ENCODE data around the gene SOCS6. TPM values are rescaled to one million over a fixed set of nuclear protein-coding genes. Genes with fewer than 3 reads are reported as not detected.

SOCS6 gene
- polyA plus RNA-seq, 3 donors = 29.7 to 32.8 (median 30.2) TPM

DNA sequence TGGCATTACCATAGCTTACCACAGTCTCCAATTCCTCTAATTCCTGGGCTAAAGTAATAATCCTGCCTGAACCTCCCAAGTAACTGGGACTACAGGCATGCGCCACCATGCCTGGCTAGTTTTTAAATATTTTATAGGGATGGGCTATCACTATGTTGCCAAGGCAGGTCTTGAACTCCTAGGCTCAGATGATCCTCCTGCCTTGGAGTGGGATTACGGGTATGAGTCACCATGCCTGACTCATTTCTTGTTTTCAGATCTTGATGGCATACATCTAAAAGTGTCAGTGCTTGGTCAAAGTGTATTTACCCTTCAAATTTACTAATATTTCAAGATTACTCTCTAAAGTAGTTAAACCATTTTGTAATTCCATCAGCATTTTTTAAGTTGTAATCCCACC, 9.4 kb upstream of the SOCS6 start:
- DNase-seq (ENCODE audit: extremely low read depth in 1 of 11, low read depth in 9 of 11, low spot score in 4 of 11) = no peak

DNA sequence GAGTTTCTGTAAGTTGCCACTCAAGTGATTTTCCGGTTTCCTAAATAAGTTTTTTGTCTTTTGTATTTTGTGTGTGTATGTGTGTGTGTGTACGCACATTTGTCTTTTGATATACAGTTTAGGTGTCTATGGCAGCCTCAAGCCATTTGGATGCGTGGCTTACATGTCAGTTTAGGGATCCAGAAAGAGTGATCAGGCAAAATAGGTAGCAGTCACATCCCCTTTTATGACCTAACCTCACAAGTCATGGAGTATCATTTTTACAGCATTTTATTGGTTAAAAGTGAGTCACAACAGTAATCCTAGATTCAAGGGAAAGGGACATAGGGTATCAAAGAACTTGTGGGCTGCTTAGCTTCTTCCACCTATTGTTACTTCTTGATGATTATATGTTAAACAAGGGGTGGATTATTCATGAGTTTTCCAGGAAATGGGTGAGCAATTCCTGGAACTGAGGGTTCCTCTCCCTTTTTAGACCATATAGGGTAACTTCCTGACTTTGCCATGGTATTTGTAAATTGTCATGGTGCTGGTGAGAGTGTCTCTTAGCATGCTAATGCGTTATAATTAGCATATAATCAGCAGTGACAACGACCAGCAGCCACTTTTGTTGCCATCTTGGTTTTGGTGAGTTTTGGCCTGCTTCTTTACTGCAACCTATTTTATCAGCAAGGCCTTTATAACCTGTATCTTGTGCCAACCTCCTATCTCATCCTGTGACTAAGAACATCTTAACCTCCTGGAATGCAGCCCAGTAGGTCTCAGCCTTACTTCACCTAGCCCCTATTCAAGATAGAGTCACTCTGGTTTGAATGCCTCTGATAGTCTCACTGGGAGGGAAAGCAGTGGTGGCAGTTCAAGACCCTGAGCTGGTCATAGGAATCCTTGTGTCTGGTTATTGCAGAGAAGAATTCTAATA, 8.6 kb upstream of the SOCS6 start:
- DNase-seq (ENCODE audit: extremely low read depth in 1 of 11, low read depth in 9 of 11, low spot score in 4 of 11) = no peak

DNA sequence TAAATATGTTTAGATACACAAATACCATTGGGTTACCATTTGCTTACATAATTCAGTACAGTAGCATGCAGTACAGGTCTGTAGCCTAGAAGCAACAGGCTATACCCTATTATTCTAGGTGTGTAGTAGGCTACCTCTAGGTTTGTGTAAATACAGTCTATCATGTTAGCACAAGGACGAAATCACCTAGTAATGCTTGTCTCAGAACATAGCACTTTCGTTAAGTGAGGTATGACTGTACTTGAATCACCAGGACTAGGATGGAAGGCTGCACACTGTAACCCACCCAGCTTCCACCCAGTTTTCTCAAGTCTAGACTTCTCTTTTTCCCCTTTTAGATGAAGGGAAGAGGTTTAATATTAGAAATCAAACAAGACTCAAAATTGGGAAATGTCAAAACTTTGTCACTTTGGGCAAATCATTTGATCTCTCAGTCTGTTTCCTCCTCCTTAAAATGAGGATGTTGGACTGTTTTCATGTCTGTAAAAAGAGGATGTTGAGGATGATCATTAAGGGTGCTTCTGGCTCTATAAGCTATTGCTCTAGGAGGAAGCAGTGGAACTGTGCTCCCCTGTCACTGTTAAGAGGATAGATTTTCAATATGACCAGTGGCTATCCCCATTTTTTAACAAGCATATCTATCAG, 3.7 kb upstream of the SOCS6 start:
- DNase-seq (ENCODE audit: extremely low read depth in 1 of 11, low read depth in 9 of 11, low spot score in 4 of 11) = no peak

DNA sequence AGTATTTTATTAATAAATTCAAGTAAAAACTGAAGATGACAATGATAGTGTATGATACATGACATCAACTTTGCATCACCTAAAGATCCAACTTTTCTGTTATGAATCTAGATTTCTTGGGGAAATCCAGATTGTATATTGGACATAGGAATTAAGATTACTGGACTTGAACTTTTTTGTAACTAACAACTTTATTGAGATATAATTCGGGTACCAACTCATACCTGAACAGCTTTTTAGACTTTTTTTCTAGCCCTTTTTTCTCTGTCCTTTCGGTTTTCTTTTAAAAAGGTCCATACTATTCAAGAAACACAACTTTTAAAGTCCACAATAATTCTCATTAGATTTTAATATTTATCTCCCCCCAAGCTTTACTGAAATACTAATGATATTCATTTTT, 1.1 kb upstream of the SOCS6 start:
- no peak for DNase-seq (ENCODE audit: extremely low read depth in 1 of 11, low read depth in 9 of 11, low spot score in 4 of 11)

DNA sequence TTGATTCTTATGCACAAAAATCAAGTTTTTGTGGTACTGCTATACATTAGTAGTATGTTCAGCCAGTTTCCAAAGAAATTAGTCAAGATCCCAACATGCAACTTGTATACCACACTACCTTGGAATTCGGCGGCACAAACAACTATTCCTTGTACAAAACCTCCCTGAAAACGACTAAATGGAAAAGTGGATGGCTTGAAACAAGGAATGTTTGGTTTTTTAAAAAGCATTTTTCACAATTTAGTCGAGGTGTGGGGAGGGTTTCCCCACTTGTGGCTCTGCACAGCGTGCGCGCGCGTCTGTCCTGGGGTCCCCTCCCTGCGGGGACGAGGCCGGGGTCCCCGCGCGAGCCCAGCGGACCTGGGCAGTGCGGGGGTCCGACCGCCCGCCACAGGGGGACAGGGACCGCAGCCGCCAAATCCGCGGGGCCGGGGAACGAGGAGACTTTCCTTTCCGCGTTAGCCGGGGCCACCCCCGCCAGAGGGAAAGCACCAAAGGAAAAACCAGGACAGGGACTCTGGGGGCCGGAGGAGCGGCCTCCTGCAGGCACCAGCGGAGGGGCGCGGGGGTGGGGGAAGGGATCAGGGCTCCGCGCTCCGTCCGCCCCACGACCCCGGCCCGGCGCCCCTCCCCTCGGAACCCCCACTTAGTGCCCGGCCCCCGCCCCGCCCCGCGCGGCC, 534 bp upstream of the SOCS6 start:
- DNase-seq (ENCODE audit: extremely low read depth in 1 of 11, low read depth in 9 of 11, low spot score in 4 of 11) = peak in 8 of 11 donors; percentile 15 to 47 (median 32)

DNA sequence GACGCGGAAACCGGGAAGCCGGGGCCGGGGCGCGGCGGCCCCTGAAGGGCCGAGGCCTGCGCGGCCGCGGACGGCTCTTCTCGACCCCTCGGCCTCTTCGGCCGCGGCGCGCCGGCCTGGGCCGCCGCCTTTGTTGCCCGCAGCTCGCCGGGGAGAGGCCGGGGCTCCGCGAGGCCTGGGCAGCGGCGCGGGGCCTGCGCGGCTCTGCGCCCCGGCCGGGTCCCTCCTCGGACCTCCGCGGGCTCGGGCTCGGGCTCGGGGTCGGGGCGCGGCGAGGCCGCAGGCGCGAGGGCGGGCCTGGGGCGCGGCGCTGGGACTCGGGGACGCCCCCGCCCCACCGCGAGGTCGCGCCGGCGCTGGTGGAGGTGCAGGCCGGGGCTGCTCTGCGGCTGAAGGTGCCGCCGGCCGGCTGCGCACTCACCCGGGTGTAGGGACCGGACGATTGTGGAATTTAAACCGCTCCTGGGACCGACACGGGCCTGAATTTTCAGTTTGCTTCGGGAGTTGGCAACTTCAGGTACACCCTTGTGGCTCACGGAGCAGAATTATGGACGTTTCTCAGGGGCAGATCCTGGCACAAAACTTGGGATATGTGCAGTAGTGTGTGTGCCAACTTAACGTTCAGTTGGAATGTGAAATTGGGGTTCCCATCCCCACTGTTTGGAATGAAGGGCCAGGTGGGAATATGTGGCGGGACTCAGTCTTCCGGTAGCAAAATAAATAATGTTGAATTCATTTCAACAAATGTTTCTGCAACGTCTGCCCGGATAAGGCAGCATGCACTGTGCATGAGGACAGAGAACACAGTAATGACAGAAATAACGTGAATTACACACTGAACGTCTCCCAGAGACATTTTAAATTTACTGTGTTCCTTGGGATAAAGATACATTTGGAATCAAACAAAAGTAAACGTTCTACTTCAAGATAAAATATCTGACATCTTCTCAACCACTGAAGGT, 787 bp downstream of the SOCS6 start:
- peak in 8 of 11 donors; percentile 12 to 41 (median 25) for DNase-seq (ENCODE audit: extremely low read depth in 1 of 11, low read depth in 9 of 11, low spot score in 4 of 11)

DNA sequence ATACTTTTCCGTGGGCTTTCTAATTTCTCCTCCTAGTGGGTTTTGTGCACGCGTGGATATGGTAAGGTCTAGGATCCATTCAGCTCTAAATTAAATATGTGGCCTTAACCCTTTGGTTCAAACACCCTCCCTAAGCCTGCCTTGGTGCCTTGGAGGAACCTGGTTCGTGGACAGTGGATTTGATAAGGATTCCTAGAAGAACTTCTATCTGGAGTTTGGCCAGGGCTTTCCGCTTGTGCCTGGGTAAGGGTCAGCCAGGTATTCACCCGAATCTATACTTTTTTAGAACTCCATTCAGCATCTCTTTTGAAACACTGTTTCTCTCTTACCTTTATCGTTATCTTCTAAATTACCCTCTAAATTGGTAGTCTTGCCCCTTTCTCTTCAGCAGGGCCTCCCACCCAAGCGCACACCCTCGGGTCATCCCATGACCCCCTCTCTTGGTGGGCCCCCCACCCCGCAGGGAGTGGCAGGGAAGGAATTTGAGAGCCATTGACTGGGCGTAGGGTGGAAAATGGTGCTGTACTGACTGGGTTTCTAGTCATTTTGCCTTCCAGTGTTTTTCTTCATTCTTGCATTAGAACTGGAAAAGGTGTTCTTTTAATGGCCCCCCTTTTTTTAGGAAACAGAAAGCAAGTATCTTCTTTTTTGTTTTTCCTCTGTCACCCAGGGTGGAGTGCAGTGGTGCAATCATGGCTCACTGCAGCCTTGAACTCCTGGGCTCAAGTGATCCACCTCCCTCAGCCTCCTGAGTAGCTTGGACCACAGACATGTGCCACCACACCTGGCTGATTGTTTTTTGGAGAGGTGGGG, 1.8 kb downstream of the SOCS6 start:
- DNase-seq (ENCODE audit: extremely low read depth in 1 of 11, low read depth in 9 of 11, low spot score in 4 of 11) = no peak

DNA sequence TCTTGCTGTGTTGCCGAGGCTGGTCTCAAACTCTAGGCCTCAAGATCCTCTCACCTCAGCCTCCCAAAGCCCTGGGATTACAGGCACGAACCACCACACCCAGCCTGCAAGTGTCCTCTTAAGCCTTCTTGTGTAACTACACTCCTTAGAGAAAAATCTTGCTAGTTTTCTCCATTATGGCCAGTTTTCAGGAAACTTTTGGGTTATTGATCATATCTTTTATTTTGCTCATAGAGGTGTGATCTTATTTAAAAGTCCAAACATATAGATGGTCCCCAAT, 2.4 kb downstream of the SOCS6 start:
- DNase-seq (ENCODE audit: extremely low read depth in 1 of 11, low read depth in 9 of 11, low spot score in 4 of 11) = no peak

DNA sequence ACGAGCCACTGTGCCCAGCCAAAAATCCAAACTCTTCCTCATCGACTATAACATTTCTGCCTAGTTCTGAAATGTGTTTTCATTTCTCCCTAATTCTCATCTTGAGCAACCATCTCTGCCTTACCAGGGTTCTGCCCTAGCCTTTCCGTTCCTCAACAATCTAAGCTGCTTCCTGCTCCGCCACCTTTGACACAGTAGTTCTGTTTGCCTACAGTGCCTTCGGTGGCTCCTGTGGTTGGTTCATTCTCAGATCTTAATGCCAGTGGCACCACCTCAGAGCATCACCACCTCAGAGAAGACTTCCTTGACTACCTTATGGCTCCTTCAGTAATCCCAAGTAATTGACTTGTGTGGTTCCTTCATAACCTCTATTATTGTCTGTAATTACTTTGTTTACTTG, 3.8 kb downstream of the SOCS6 start:
- no peak for DNase-seq (ENCODE audit: extremely low read depth in 1 of 11, low read depth in 9 of 11, low spot score in 4 of 11)

DNA sequence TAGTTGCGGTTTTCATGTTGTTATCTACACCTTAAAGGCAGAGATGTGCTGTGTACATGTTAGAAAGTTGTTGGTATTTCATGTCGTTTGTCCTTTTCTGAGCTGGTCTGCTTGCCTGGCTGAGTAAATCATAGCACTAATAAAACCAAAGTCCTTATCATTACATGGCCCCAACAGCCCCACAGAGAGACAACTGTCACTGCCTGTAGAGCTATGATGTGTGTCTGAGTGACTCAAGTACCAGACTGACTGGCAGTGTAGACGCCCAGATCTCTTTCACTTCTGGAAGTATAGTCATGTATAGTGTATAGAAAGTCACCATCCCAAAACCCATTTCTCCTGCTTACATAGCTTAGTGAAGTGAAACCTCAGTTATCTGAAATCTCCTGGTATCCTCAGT, 4.3 kb downstream of the SOCS6 start:
- no peak for DNase-seq (ENCODE audit: extremely low read depth in 1 of 11, low read depth in 9 of 11, low spot score in 4 of 11)

DNA sequence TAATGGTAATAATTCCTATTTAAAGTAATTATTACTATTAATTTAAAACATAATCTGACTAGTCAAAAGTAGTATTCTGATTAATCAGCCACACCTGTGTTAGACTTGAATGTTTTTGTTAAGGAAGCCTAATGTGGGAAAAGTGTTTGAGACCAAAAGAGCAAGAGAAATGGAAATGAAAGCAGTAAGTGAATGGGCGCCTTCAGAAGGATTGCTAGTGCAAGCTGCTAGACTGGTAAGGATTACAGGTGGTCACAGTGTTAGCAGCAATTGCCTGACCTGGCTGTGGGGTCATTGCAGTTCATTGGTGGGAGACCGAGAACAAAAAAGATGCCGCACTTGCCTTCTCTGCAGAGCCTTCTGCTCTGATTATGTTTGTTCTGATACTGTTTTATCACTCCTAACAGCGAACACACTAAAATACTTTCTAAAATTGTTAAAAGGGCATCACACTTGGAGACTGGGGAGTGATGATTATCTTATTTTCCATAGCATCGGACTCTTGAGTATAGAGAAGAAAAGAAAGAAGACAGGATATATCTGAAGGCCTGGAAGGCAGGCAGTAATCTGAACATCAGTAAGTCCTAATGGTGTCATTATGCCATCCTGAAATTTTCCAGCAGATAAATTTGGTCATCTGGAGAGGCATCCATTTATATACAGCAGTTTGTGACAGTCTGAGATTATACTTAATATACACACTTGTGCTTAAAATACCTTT, 5.8 kb downstream of the SOCS6 start:
- peak in 1 of 11 donors; percentile 16 for DNase-seq (ENCODE audit: extremely low read depth in 1 of 11, low read depth in 9 of 11, low spot score in 4 of 11)

DNA sequence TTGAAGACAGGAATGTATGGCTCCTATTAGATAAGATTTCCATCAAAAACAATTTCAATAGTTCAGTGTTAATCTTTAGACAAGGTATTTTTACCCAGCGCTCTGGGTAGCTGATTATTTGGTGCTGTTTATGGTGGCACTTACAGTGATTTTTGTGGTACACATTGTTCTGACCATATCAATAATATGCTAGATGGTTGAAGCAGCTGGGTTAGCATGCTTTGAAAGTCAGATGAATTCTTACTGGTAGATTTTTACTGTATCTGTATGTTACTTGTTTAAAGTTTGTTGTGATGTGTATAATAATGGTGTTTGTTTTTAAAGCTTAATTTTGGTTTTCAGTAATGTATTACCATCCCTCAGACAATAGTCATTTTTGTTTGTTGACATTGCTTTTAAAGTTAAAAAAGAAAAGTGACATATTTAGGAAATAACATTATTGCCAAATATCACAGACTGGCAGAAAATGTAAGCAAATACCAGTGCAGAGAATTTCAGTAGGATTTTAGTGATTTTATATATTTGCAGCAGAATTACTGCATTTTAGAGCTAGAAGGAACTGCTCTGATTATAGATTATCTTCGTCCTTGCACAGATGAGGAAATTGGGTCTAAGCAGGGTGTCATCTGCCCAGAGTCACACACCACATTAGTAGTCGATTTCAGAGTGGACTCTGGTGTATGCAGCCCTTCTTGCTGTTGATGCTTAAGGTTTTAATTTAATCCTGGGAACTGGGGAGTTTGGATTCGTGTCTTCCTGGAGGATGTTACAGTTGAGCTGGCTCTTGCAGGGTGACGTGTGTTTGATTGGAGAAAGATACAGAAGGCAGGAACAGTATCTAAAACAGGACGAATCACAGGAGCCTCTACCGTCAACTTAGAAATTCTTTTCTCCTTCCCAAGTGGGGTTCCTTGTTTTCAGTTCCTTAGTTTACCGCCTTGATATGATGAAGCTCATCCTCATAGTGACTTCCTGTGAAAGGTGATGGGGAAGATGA, 6.6 kb downstream of the SOCS6 start:
- DNase-seq (ENCODE audit: extremely low read depth in 1 of 11, low read depth in 9 of 11, low spot score in 4 of 11) = no peak

DNA sequence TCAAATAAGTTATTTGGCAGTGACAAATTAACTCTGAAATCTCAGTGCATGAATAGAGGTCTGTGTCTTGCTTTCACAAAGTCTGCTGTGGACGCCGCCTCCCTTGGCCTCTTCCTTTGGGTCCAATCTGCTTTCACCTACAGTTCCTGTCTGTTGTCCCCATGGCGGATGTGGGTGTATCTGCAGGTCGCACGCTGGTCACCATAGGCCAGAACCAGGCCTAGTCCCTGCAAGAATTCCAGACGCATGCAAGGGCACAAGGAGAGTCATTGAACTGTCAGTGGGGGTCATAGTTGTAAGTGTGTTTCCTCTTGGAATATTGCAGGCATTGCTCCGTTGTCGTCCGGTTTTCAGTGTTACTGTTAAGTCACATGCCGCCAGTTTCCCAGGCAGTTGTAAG, 7.4 kb downstream of the SOCS6 start:
- DNase-seq (ENCODE audit: extremely low read depth in 1 of 11, low read depth in 9 of 11, low spot score in 4 of 11) = no peak

DNA sequence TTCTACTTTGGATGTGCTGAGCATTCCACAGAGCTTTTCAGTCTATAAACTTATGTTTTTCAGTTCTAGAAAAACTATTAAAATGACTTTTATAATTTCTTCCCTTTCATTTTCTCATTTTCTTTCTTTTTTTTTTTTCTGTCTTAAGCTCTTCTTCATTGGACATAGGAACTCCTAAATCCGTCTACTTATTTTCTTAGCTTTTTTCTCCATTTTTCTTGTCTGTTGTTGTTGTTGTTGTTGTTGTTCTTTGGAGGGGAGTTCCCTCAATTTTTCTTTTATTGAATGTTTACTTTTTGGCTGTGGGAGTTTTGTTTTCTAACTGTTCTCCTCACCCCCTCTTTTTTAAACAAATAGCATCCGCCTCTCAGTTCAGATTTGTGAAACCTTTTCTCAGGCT, 7.9 kb downstream of the SOCS6 start:
- no peak for DNase-seq (ENCODE audit: extremely low read depth in 1 of 11, low read depth in 9 of 11, low spot score in 4 of 11)

DNA sequence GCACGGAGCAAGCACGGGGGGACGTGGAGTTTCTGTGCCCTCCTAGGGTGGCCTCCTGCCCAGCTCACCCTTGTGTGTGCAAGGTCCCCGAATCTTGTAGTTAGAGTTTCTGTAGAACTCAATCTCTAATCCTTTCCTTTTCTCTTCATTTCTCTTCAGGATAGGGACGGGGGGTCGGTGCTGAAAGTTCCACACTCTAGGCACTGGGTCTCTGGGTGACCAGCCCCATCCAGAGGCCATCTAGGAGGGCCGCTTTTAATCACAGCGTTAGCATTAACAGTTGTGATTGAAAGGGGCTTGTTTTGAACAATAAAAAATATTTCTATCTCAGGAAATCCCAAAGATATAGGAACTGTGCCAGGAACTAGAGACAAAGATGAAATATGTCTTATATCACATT, 10.5 kb downstream of the SOCS6 start:
- no peak for DNase-seq (ENCODE audit: extremely low read depth in 1 of 11, low read depth in 9 of 11, low spot score in 4 of 11)

DNA sequence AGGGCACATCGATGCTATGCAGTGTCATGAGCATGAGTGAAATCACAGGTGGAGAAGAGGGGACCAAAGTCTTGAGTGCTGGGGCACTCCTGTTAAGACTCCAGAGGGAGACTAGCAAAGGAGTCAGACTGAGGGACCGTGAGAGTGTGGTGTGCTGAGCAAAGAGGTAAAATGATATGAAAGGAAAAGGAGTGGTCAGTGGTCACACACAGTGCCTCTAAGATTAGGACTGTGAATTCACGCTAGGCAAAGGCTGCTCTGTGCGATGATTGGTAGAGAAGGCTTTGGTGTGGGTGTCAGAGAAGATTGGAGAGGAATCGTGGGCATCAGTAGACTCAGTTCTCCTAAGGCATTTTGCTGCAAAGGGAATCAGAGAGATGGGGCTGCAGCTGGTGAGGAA, 12.8 kb downstream of the SOCS6 start:
- DNase-seq (ENCODE audit: extremely low read depth in 1 of 11, low read depth in 9 of 11, low spot score in 4 of 11) = no peak
